Neural cell (in vitro differentiated cells): ENCODE data around the gene TRMT2A.

Experiments
- CTCF ChIP-seq: fragments of 450-650 bp; IDR thresholded peaks from 2 replicates; pipeline ENCODE4 v1.5.1; 2014; ENCODE audit warnings: antibody characterized with exemption, mild to moderate bottlenecking, moderate library complexity; ENCODE audit not compliant: poor library complexity, severe bottlenecking
- EZH2 ChIP-seq: fragments of 200-600, 300-800 bp; shearing (Covaris generic), sonication (generic); IDR thresholded peaks from 2 replicates; pipeline ENCODE4 v1.6.1; 2014; ENCODE audit warnings: antibody characterized with exemption, low read length, borderline replicate concordance, mild to moderate bottlenecking; ENCODE audit not compliant: insufficient read depth, poor library complexity, severe bottlenecking
- POLR2AphosphoS5 ChIP-seq: IDR thresholded peaks from 2 replicates; pipeline ENCODE4 v1.6.1; 2012
- REST ChIP-seq: IDR thresholded peaks from 2 replicates; pipeline ENCODE4 v1.6.1; 2012; ENCODE audit warnings: borderline replicate concordance
- SMC3 ChIP-seq: fragments of 450-650 bp; conservative IDR thresholded peaks from 2 replicates; pipeline ENCODE4 v1.6.1; 2014; ENCODE audit warnings: antibody characterized with exemption, mild to moderate bottlenecking, moderate library complexity; ENCODE audit not compliant: poor library complexity
- TAF1 ChIP-seq: IDR thresholded peaks from 2 replicates; pipeline ENCODE4 v1.6.1; 2012; ENCODE audit warnings: low read depth

- TF ChIP-seq CTCF (no peak), REST (no peak), TAF1 (no peak), POLR2AphosphoS5 (no peak), EZH2 (no peak), SMC3 (no peak)
These were observed 8.5 kb upstream of the TRMT2A start for GRCh38 chr22:20125201-20126174.
